AG10803 (cell line): ENCODE measurements around the gene STAB1.
"Not testable (repeated sequence)": the region's sequence is repeated elsewhere in the genome, so short reads cannot be mapped to it uniquely, and the experiment has no call there.

ENCODE experiments used
- DNase-seq: peaks from one replicate; pipeline ENCODE4 v3.0.0; 2010; ENCODE audit warnings: low read depth
- H3K4me3 ChIP-seq: 2 replicates; pipeline ENCODE4 v1.5.1; 2011; ENCODE audit warnings: mild to moderate bottlenecking, low read length, control low read depth
- TF ChIP-seq, protein P1 (sequence below): conservative IDR thresholded peaks from 2 replicates; pipeline ENCODE4 v1.5.1; 2011; ENCODE audit warnings: mild to moderate bottlenecking, low read length, control low read depth, inconsistent platforms

Gene STAB1

DNA sequence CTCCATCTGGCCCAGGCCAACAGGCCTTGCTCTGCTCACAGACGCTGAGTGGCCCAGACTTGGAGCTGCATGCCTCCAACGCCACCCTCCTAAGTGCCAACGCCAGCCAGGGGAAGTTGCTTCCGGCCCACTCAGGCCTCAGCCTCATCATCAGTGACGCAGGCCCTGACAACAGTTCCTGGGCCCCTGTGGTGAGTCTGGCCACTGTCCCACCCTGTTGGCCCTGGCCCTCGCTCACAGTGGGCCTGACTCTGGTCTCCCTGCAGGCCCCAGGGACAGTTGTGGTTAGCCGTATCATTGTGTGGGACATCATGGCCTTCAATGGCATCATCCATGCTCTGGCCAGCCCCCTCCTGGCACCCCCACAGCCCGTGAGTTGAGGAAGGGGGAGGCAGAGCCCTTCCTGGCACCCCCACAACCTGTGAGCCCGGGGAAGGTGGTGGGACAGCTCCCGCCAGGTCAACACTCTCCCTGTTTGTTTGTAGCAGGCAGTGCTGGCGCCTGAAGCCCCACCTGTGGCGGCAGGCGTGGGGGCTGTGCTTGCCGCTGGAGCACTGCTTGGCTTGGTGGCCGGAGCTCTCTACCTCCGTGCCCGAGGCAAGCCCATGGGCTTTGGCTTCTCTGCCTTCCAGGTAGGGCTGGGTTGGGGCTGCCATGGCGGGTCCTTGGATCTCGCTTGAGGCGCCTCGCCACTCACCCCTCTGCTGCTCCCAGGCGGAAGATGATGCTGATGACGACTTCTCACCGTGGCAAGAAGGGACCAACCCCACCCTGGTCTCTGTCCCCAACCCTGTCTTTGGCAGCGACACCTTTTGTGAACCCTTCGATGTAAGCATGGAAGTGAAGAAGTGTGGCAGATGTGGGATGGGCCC, 28.5 kb downstream of the STAB1 start:
- no peak overlapping the region for H3K4me3 ChIP-seq
- TF ChIP-seq, protein P1, sequence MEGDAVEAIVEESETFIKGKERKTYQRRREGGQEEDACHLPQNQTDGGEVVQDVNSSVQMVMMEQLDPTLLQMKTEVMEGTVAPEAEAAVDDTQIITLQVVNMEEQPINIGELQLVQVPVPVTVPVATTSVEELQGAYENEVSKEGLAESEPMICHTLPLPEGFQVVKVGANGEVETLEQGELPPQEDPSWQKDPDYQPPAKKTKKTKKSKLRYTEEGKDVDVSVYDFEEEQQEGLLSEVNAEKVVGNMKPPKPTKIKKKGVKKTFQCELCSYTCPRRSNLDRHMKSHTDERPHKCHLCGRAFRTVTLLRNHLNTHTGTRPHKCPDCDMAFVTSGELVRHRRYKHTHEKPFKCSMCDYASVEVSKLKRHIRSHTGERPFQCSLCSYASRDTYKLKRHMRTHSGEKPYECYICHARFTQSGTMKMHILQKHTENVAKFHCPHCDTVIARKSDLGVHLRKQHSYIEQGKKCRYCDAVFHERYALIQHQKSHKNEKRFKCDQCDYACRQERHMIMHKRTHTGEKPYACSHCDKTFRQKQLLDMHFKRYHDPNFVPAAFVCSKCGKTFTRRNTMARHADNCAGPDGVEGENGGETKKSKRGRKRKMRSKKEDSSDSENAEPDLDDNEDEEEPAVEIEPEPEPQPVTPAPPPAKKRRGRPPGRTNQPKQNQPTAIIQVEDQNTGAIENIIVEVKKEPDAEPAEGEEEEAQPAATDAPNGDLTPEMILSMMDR = no peak
- DNase-seq = no peak

DNA sequence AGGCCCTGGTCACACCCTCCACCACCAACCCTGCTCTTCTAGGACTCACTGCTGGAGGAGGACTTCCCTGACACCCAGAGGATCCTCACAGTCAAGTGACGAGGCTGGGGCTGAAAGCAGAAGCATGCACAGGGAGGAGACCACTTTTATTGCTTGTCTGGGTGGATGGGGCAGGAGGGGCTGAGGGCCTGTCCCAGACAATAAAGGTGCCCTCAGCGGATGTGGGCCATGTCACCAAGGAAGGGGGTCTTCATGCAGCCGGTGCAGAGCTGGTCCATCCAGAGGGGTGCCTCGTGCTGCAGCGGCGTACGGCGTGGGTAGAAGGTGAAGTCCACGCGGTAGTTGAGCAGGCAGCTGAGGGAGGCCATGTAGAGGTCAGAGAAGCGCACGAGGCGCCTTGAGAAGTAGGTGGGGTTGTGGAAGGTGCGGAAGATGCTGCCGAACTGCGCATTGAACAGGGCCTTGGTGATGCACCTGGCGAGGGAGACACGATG, 29.2 kb downstream of the STAB1 start:
- no peak for DNase-seq

DNA sequence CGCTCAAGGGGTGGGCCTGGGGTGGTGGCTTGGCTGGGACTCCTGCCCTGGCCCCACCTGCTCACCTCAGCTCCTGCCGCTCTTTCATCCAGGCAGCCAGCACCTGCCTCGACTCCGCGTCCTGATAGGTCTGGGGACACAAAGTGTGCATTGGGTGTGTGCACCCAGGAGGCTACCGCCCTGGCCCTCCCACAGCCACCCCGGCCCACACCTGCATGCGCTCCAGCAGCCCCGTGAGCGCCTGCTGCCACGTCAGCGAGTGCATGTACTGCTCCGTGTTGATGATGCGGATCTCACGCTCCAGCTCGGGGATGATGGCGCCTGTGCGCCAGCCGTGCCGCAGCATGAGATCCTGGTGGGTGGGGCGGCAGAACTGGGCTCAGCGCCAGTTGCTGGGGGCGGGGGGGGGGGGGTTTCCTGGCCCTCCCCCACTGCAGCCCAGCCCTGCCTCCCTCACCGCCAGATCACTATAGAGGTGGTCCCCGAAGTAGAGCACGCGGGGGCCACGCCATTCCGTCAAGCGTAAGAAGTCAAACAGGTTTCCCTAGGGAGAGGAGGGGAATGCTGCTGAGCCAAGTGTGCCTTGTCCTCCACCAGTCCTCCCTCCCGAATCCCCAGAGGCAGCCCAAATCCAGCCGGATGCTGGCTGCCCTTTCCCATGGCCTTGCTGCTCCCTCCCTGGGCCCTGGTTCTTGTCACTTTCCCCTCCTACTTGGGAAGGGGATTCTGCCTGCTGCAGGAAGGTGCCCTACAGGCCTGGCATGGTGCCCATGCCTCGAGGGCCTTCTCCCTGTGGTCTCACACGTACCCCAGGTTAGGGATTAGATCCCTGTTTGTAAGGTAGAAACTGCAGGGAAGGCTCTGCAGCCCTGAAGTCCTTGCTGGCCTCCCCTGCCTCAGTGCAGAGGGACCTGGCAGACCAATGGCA, 29.9 kb downstream of the STAB1 start:
- DNase-seq = no peak
- no peak overlapping the region for H3K4me3 ChIP-seq
- TF ChIP-seq, protein P1 = no peak

More for the DNA sequence above, 29.2 kb downstream of the STAB1 start:
- TF ChIP-seq, protein P1 = no peak
- no peak overlapping the region for H3K4me3 ChIP-seq

DNA sequence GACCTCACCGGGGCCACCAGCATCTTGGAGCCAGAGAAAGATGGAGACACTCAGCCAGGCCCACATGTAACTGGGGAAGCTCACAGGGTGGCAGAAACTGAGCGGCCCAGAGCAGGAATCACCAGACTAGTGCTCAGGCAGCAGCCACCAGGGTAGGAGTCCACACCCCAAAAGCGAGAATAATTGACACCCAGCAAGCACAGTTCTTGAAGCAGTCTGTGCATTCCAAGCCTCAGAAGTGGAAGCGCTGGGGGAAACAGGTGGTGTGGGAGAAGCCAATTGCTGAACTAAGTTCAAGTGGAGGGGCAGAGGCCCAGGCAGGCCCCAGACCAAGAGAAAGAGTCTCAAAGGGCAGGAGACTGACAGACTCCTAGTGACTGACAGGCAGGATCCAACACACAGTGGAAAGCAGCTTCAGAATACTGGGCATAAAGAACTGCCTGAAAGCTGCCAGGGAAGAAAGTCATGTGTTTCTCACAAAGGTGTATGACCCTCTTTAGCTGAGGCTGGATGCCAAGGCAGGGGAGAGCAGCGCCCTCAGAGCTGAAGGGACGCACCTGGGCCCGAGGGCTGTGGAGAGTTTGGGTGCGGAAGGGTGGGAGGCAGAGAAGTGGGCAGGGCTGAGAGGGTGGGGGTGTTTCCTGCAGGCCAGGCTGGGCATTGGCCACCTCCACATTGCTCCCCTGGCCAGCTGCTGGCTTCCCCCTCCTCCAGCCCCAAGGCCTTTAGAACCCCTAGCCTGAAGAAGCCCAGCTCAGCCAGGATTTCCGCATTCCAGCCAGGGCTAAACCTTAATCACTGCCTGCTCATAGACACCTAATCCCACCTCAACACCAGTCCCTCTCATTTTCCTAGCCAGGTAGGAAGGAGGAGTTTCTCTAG, 30.8 kb downstream of the STAB1 start:
- DNase-seq = no peak
- TF ChIP-seq, protein P1 = no peak
- H3K4me3 ChIP-seq = no peak overlapping the region

DNA sequence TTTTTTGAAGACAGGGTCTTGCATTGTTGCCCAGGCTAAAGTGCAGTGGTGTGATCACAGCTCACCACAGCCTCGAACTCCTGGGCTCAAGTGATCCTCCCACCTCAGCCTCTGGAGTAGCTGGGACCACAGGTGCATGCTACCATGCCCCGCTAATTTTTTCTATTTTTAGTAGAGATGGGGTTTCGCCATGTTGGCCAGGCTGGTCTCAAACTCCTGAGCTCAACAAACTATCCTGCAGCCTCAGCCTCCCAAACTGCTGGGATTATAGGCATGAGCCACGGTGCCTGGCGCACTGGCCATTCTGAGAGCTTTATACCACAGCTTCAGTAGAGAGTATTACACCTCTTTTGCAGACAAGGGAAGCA, 31.5 kb downstream of the STAB1 start:
- not testable (repeated sequence) for DNase-seq, H3K4me3 ChIP-seq

DNA sequence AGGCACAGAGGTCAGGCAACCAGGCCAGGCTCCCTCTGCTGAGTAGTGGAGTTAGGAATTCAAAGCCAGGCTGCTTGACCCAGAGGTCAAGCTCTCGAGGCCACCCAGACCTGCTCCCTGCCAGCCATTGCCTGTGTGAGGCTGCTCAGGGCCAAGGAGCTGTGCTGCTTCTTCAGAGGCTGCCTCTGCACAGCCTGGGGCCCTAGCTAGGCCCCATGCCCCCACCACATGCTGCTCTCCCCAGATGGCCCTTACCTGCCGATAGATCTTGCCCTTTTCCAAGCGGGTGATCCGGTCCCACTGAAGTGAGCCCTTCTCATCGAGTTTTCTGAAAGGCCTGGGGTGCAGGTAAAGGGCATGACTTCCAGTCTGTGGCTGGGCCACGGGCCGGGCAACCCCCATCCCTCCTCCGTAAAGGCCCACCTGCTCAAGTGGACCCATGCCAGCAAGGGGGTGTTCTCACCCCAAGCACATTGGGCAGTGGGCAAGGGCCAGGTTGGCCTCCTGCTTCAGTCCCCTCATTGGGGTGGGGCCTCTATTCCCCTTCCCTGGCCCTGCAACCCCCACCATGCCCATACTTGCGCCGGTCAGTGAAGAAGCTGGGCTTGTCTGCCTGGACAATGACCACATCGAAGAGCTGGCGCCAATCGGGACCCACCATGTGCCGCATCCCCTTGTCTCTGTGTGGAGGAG, 32.0 kb downstream of the STAB1 start:
- TF ChIP-seq, protein P1 = no peak
- no peak overlapping the region for H3K4me3 ChIP-seq
- DNase-seq = no peak
